ENCODE measurements around the gene FREY1.

GRCh38 chr11:45864041-45864440 is 43.0 kb downstream of the FREY1 start:
- TF ChIP-seq POLR2A (IDR thresholded peaks at IDR 0.05; ENCODE audit: low read depth) (no peak), CTCF (IDR thresholded peaks at IDR 0.05) (no peak), POLR2AphosphoS5 (IDR thresholded peaks at IDR 0.05) (no peak)

Data from esophagus muscularis mucosa (tissue), 3 donors.